Endometrial microvascular endothelial cells (primary cell): ENCODE measurements around the gene BRSK2. TPM values are rescaled to one million over a fixed set of nuclear protein-coding genes. Genes with fewer than 3 reads are reported as not detected.
"Not testable (repeated sequence)": the region's sequence is repeated elsewhere in the genome, so short reads cannot be mapped to it uniquely, and the experiment has no call there.

Experiments
- in situ Hi-C: cut with HindIII; loops from 2 replicates; pipeline ENCODE4 v1.10.0; 2017; ENCODE audit warnings: low sequenced_read_pairs, low pct_unique_long_range_greater_than_20kb; ENCODE audit errors: inconsistent ontology term
- total RNA-seq: library from RNA; depleted of rRNA; stranded (reverse); fragments of >200 nt; gene quantifications from one replicate; pipeline ENCODE4 v1.2.3, GENCODE V29; 2015; ENCODE audit errors: inconsistent ontology term

The BRSK2 gene
- total RNA-seq, 1 donor from 2014 or later, result not detected

- in situ Hi-C loops, result no loop called here
These were observed 36.9 kb upstream of the BRSK2 start for GRCh38 chr11:1352696-1353382.

- in situ Hi-C loops, result no loop called here
These were observed 36.2 kb upstream of the BRSK2 start for GRCh38 chr11:1353383-1354124.

GRCh38 chr11:1354125-1354938 is 35.4 kb upstream of the BRSK2 start:
- in situ Hi-C loops, result no loop called here

GRCh38 chr11:1356007-1356435 is 33.7 kb upstream of the BRSK2 start:
- in situ Hi-C loops, result no loop called here

- in situ Hi-C loops, result no loop called here
These were observed 33.2 kb upstream of the BRSK2 start for GRCh38 chr11:1356478-1356960.

GRCh38 chr11:1358286-1358685 is 31.4 kb upstream of the BRSK2 start:
- in situ Hi-C loops, result no loop called here

- in situ Hi-C loops, result not testable (repeated sequence)
These were observed 30.8 kb upstream of the BRSK2 start for GRCh38 chr11:1358931-1359330.

- in situ Hi-C loops, result no loop called here
These were observed 30.2 kb upstream of the BRSK2 start for GRCh38 chr11:1359556-1359955.

GRCh38 chr11:1360181-1360834 is 29.4 kb upstream of the BRSK2 start:
- in situ Hi-C loops, result no loop called here

GRCh38 chr11:1360835-1361357 is 28.8 kb upstream of the BRSK2 start:
- in situ Hi-C loops, result no loop called here

GRCh38 chr11:1361882-1362281 is 27.9 kb upstream of the BRSK2 start:
- in situ Hi-C loops, result no loop called here

- in situ Hi-C loops, result no loop called here
These were observed 22.0 kb upstream of the BRSK2 start for GRCh38 chr11:1367721-1368120.

GRCh38 chr11:1368216-1368615 is 21.5 kb upstream of the BRSK2 start:
- in situ Hi-C loops, result no loop called here

GRCh38 chr11:1368966-1369365 is 20.8 kb upstream of the BRSK2 start:
- in situ Hi-C loops, result no loop called here

GRCh38 chr11:1369371-1370005 is 20.2 kb upstream of the BRSK2 start:
- in situ Hi-C loops, result no loop called here

GRCh38 chr11:1370186-1371025 is 19.3 kb upstream of the BRSK2 start:
- in situ Hi-C loops, result no loop called here

- in situ Hi-C loops, result no loop called here
These were observed 18.8 kb upstream of the BRSK2 start for GRCh38 chr11:1371026-1371325.

GRCh38 chr11:1371377-1371776 is 18.4 kb upstream of the BRSK2 start:
- in situ Hi-C loops, result no loop called here
